SK-N-DZ (cell line): ENCODE data around the gene CDT1.

Experiments
- DNase-seq: peaks from one replicate; pipeline ENCODE4 v3.0.0-alpha.2; 2015; ENCODE audit warnings: low spot score

CDT1 gene

GRCh38 chr16:88836791-88837190 is 33.2 kb downstream of the CDT1 start:
- DNase-seq = no peak

- no peak for DNase-seq
Measured at GRCh38 chr16:88837806-88838205, 34.2 kb downstream of the CDT1 start.

DNA sequence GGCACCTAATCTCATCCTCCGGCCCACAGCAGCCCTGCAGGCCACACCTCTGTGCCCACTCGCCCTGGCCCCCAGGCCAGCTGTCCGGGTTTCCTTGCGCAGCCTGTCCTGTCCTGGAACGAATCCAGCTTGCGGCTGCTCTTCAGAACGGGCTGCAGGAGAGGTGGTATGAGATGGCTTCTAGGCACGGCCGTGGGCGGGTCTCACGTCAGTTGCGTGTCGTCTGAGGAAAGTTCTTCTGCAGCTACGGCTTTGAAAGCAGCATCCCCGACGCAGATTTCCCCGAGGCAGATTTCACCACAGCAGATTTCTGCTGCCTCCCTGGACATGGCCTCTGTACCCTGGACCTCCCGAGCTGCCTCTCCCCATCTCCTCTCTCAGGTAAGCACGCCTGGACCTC is 35.0 kb downstream of the CDT1 start:
- no peak for DNase-seq

DNA sequence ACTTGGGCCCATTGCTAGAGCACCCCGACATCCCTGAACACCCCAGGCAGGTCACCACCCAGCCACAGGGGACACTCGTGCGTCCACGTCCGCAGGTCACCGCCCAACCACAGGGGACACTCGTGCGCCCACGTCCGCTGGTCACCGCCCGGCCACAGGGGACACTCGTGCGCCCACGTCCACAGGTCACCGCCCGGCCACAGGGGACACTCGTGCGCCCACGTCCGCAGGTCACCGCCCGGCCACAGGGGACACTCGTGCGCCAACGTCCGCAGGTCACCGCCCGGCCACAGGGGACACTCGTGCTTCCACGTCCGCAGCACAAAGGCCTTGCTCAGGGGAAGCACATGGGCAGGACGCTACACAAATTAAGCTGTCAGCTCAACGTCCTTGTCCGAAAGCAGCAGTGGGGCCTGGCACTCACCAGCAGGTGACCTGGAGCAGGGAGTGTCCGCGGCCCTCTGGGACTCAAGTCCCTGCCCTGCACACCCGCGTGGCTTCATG is 35.5 kb downstream of the CDT1 start:
- no peak for DNase-seq

DNA sequence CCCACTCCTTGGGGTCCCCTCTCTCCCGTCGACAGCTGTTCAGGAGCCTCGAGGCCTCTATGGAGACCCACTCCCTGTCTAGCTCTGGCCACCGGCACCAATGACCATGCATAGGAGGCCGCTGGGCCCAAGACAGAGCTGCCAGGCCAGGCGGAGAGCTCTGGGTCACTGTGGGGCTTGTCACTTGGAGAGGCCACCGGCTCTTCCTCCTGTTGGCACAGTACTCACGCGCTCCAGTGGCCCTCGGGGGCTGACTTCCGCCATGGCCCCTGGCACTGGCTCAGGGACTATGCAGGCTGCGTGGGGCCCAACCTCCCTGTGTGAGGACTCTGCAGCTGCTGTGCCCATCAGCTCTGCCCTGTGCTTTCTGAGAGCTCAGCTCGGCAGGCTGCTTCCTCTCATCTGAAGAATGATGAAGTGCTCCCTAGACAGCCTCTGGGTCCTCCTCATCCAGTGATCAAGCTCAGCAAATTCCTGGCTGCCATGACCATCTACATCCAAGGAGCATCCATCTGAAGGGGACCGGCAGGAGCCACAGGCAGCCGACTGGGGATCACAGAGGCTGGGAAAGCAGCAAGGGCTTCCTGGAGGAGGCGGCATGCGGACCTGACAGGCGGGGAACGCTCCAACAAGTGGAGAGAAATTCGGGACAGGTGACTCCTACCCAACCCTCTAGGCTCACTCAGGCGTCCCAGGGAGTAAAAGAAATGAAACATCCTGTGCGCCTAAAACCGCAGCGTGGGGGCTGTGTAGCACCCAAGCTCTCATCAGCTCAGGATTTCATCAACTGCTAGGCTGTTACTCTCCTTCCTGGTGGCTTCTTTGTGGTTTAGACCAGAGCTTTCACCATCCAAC is 36.4 kb downstream of the CDT1 start:
- no peak for DNase-seq

GRCh38 chr16:88840600-88841215 is 37.1 kb downstream of the CDT1 start:
- no peak for DNase-seq

GRCh38 chr16:88841521-88842307 is 38.1 kb downstream of the CDT1 start:
- DNase-seq = no peak

GRCh38 chr16:88842308-88842756 is 38.7 kb downstream of the CDT1 start:
- DNase-seq = no peak

GRCh38 chr16:88842806-88843205 is 39.2 kb downstream of the CDT1 start:
- DNase-seq = no peak

DNA sequence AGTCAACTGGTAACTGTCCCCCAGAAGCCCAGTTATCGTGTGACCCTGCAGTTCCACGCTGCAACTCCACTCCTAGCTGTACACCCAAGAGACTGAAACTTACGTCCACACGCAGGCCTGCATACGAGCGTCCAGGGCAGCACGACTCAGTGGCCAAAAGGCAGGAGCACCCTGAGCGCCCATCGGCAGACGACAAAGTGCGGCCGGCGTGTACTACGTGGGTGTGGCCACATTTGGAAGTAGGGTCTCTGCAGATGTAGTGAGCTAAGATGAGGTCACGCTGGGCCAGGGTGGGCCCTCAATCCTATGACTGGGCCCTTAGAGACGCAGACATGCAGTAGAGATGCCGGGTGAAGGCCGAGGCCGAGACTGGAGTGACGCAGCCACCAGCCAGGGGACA is 39.7 kb downstream of the CDT1 start:
- no peak for DNase-seq

DNA sequence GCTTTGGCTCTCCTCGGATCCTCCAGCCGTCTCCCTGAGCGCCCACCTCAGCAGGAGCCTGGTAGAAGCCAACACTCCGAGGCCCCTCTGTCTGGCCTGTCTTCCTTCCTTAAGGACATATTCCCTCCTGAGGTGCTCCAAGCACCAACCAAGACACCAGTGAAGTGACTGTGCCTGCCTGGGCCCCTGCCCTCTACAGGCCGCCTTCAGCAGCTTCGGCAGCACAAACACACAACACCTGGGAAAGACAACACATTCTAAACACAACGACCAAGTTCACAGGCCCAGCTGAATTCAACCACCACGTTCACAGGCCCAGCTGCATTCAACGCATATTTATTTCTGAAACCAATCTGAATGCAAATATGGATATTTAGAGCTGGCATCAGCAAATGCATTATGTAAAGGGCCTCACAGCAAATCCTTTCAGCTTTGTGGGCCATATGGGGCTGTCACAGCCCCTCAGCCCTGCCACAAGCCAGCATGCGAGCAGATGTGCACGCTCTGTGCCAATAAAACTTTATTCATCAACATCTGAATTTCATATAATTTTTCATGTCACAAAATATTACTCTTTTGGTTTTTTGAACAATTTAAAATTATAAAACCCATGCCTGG is 40.9 kb downstream of the CDT1 start:
- no peak for DNase-seq

DNA sequence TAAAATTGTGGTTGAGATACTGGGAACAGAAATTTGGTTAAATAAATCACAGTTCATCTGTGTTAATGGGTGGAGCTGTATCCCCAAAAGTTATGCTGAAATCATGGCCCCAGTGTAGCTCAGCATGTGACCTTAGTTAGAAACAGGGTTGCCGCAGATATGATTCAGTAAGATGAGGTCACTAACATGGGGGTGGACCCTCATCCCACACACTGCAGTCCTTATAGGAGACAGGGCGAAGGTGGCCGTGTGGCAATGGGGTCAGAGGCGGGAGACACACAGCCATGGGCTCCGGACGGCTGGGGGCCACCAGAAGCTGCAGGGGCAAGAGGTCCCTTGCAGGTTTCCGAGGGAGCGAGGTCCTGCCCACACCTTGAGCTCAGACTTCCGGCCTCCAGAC is 42.5 kb downstream of the CDT1 start:
- no peak for DNase-seq

DNA sequence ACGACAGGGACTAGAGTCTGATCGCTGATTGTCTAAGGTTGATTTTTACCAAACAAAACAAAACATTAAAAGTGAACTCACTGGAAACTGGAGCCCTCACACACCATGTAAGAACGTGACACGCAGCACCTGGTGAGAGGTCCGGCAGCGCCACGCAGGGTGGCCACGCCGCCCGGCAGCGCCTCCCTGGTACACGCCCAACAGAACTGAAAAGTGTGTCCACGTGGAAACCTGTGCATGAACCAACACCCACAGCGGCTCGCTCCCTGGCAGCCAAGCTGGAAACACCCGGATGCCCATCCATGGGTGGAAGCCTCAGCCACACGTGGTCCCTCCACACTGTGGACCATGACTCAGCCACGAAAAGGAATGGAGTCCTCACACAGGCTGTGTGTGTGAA is 44.1 kb downstream of the CDT1 start:
- DNase-seq = no peak

- no peak for DNase-seq
Measured at GRCh38 chr16:88848557-88848956, 45.0 kb downstream of the CDT1 start.

DNA sequence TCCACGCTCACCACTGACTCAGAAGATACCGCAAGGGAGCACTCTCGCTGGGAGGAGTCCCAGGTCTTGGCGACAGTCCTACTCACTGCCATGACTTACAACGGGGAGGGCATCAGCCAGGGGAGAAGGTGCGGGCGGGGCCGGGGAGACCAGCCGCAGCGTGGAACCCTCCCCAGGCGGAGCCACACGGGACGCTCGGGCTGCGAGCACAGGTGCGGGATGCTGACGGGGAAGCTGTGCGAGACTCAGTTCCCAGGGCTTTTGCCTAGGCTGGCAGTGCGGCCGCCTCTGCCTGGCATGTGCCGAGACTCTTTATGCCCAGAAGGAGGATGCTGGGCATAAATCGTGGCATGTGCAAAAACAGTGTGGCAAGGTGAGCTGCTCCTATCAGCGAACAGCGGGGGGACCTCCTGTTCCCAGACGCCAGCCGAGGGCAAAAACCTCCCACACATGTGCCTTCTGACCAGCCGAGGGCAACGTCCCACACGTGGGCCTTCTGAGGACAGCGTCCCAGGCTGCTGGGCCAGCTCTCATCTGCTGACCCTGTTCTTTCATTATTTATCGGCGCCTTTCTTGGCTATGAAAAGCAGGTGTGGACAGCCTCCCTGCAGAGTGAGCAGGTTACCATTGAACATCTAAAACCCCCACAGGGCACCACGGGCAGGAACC is 47.1 kb downstream of the CDT1 start:
- DNase-seq = no peak

DNA sequence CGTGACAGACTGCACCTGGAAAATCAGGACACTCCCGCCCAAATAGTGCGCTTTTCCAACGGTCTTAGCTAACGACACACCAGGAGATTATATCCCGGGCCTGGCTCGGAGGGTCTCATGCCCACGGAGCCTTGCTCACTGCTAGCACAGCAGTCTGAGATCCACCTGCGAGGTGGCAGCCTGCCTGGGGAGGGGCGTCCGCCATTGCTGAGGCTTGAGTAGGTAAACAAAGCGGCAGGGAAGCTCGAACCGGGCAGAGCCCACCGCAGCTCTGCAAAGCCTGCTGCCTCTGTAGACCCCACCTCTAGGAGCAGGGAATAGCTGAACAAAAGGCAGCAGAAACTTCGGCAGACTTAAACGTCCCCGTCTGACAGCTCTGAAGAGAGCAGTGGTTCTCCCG is 48.0 kb downstream of the CDT1 start:
- no peak for DNase-seq

DNA sequence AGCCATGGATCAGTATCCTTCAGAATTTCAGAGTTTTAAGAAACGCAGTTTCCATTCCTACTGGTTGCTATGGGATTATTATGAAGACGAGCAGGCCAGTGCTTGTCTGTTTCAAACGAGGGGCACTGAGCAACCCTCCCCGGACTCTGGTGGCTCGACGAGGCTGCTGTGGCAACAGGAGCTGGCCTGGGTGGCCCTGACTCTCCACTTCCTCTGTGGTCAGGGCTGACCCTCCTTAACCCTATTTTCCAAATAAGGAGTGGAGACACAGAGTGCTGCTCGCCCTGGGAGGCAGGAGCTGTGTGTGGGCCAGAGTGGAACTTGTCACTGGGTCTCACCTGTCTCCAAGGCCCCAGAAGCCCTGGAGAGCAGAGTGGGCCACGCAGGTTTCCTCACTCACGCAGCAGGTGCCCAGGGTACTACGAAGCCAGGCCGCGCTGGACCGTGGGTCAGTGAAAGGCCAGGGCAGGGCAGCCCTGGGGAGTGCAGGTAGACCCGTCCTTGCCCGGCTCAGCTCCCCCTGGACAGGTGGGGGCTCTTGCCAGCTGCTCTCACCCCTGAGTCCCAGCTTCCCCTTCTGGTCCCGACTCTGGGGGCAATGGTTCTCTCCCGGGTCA is 49.8 kb downstream of the CDT1 start:
- DNase-seq = no peak

GRCh38 chr16:88854306-88855111 is 50.9 kb downstream of the CDT1 start:
- no peak for DNase-seq

GRCh38 chr16:88855176-88855575 is 51.6 kb downstream of the CDT1 start:
- DNase-seq = no peak

- DNase-seq = no peak
Measured at GRCh38 chr16:88855736-88856121, 52.1 kb downstream of the CDT1 start.
